ENCODE results near the gene ELF3. TPM values are rescaled to one million over a fixed set of nuclear protein-coding genes. Genes with fewer than 3 reads are reported as not detected.

ELF3 gene
- total RNA-seq, 2 donors from 2014 or later = 93.7 to 293 TPM

GRCh38 chr1:202007304-202007703 lies 3.1 kb upstream of the ELF3 start:
- intact Hi-C loops (cut with DNase I) = no loop called here
- WGBS, 2 donors = 43 to 49% methylated on average over 5 to 8 of the region's 8 CpGs
- H3K9me3 ChIP-seq = no peaks in the 10 kb centered on the region
- peaks cover 4 to 11% of the 10 kb centered on the region in 2 donors for H3K36me3 ChIP-seq (replicated peaks in 1 of 2; ENCODE audit: insufficient read depth in 1 of 2, low read depth in 2 of 2)
- DNase-seq (no peak), ATAC-seq (no peak)
- H3K27me3 ChIP-seq = no peaks in the 10 kb centered on the region
- H3K4me3 ChIP-seq = no peak overlapping the region
- TF ChIP-seq CTCF (IDR thresholded peaks at IDR 0.05) (no peak), POLR2A (IDR thresholded peaks at IDR 0.05) (no peak)
- peak overlapping the region; percentile 75 to 100 (median 94) for H3K27ac ChIP-seq
- peaks cover 32% of the 10 kb centered on the region for H3K4me1 ChIP-seq

- ATAC-seq (peak; percentile 33), DNase-seq (peak; percentile 79 to 89 (median 86))
- Histone ChIP-seq H3K9me3 (no peaks in the 10 kb centered on the region), H3K36me3 (replicated peaks in 1 of 2; ENCODE audit: insufficient read depth in 1 of 2, low read depth in 2 of 2) (peaks cover 8 to 11% of the 10 kb centered on the region in 2 donors), H3K27me3 (no peaks in the 10 kb centered on the region), H3K27ac (peak overlapping the region; percentile 75 to 100 (median 94)), H3K4me1 (peaks cover 38% of the 10 kb centered on the region), H3K4me3 (no peak overlapping the region)
- no peak for TF ChIP-seq CTCF (IDR thresholded peaks at IDR 0.05)
- TF ChIP-seq POLR2A (IDR thresholded peaks at IDR 0.05) = peak in 2 of 3 donors; percentile 50 to 53
- intact Hi-C loops (cut with DNase I) = no loop called here
- WGBS, 2 donors = 28 to 32% methylated on average over 9 to 11 of the region's 11 CpGs
These were observed 2.4 kb upstream of the ELF3 start for GRCh38 chr1:202007805-202008489.

GRCh38 chr1:202009326-202010179 lies 834 bp upstream of the ELF3 start:
- H3K9me3 ChIP-seq = no peaks in the 10 kb centered on the region
- no peaks in the 10 kb centered on the region for H3K27me3 ChIP-seq
- H3K4me3 ChIP-seq = no peak overlapping the region
- intact Hi-C loops (cut with DNase I) = no loop called here
- TF ChIP-seq CTCF (IDR thresholded peaks at IDR 0.05) = peak; percentile 88 to 97 (median 96)
- no peak for TF ChIP-seq POLR2A (IDR thresholded peaks at IDR 0.05)
- ATAC-seq (peak; percentile 59), DNase-seq (peak; percentile 88 to 91 (median 89))
- WGBS, 2 donors = 0 to 11% methylated on average over 10 to 11 of the region's 11 CpGs
- H3K4me1 ChIP-seq = peaks cover 54% of the 10 kb centered on the region
- H3K36me3 ChIP-seq (replicated peaks in 1 of 2; ENCODE audit: insufficient read depth in 1 of 2, low read depth in 2 of 2) = peaks cover 7 to 17% of the 10 kb centered on the region in 2 donors
- H3K27ac ChIP-seq = peak overlapping the region; percentile 93 to 100 (median 94)

GRCh38 chr1:202011994-202012393 lies 1.6 kb downstream of the ELF3 start:
- no peak for TF ChIP-seq CTCF (IDR thresholded peaks at IDR 0.05)
- peak in 1 of 3 donors; percentile 16 for TF ChIP-seq POLR2A (IDR thresholded peaks at IDR 0.05)
- 4 to 21% methylated on average over 6 to 11 of the region's 11 CpGs for WGBS, 2 donors
- Histone ChIP-seq H3K27me3 (no peaks in the 10 kb centered on the region), H3K27ac (peak overlapping the region in 3 of 4 donors; percentile 93 to 100 (median 95)), H3K36me3 (replicated peaks in 1 of 2; ENCODE audit: insufficient read depth in 1 of 2, low read depth in 2 of 2) (peaks cover 6 to 17% of the 10 kb centered on the region in 2 donors), H3K4me1 (peaks cover 78% of the 10 kb centered on the region), H3K9me3 (no peaks in the 10 kb centered on the region), H3K4me3 (peak overlapping the region; percentile 75 to 93)
- ATAC-seq (no peak), DNase-seq (peak in 3 of 4 donors; percentile 26 to 50 (median 33))
- intact Hi-C loops (cut with DNase I) = no loop called here

All from body of pancreas (tissue), 4 donors.